Globus pallidus (tissue), 1 donor: ENCODE data around the gene UBR3.

Experiments used
- DNase-seq: peaks from one replicate; pipeline ENCODE4 v3.0.0-alpha.2; 2015; ENCODE audit warnings: low spot score

Gene UBR3

GRCh38 chr2:170006587-170007325 lies 179.5 kb downstream of the UBR3 start:
- no peak for DNase-seq

GRCh38 chr2:170009209-170009608 lies 182.0 kb downstream of the UBR3 start:
- no peak for DNase-seq

- DNase-seq = no peak
Measured at GRCh38 chr2:170012773-170013172, 185.5 kb downstream of the UBR3 start.

GRCh38 chr2:170013802-170014551 lies 186.7 kb downstream of the UBR3 start:
- no peak for DNase-seq

GRCh38 chr2:170014769-170015168 lies 187.5 kb downstream of the UBR3 start:
- DNase-seq = no peak

GRCh38 chr2:170017860-170018532 lies 190.7 kb downstream of the UBR3 start:
- no peak for DNase-seq

- no peak for DNase-seq
Measured at GRCh38 chr2:170019060-170019805, 192.0 kb downstream of the UBR3 start.

- DNase-seq = no peak
Measured at GRCh38 chr2:170020777-170021176, 193.5 kb downstream of the UBR3 start.

- DNase-seq = no peak
Measured at GRCh38 chr2:170022692-170023091, 195.4 kb downstream of the UBR3 start.

- no peak for DNase-seq
Measured at GRCh38 chr2:170024721-170025120, 197.5 kb downstream of the UBR3 start.

GRCh38 chr2:170025223-170025622 lies 198.0 kb downstream of the UBR3 start:
- no peak for DNase-seq

- DNase-seq = no peak
Measured at GRCh38 chr2:170026361-170026760, 199.1 kb downstream of the UBR3 start.

GRCh38 chr2:170029551-170029950 lies 202.3 kb downstream of the UBR3 start:
- DNase-seq = no peak

GRCh38 chr2:170030040-170030439 lies 202.8 kb downstream of the UBR3 start:
- no peak for DNase-seq

- no peak for DNase-seq
Measured at GRCh38 chr2:170031288-170031687, 204.0 kb downstream of the UBR3 start.

GRCh38 chr2:170034596-170034995 lies 207.3 kb downstream of the UBR3 start:
- DNase-seq = no peak

- no peak for DNase-seq
Measured at GRCh38 chr2:170038734-170039133, 211.5 kb downstream of the UBR3 start.

- no peak for DNase-seq
Measured at GRCh38 chr2:170039401-170040172, 212.3 kb downstream of the UBR3 start.

- no peak for DNase-seq
Measured at GRCh38 chr2:170044751-170045478, 217.7 kb downstream of the UBR3 start.

- no peak for DNase-seq
Measured at GRCh38 chr2:170047331-170048065, 220.2 kb downstream of the UBR3 start.
